Measurements from ENCODE around the gene ERBB2.

DNA sequence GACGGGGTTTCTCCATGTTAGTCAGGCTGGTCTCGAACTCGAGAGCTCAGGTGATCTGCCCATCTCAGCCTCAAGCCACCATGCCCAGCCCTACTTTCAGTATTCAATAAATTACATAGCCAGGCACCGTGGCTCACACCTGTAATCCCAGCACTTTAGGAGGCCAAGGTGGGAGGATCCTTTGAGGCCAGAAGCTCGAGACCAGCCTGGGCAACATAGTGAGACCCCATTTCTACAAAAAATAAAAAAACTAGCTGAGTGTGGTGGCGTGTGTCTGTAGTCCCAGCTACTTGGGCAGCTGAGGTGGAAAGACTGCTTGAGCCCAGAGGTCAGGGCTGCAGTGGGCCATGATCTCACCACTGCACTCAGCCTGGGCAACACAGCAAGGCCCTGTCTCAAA is 22.2 kb downstream of the ERBB2 start:
- no peak for TF ChIP-seq PRDM10 (CRISPR knock-in tag; IDR thresholded peaks at IDR 0.05; ENCODE audit: low read depth)
- no peak for TF ChIP-seq SAP130 (CRISPR knock-in tag; IDR thresholded peaks at IDR 0.05; ENCODE audit: low read depth)
- TF ChIP-seq ZNF232 (CRISPR knock-in tag; IDR thresholded peaks at IDR 0.05; ENCODE audit: borderline replicate concordance), result no peak
- TF ChIP-seq NFIC (IDR thresholded peaks at IDR 0.05; ENCODE audit: low read length), result no peak
- TF ChIP-seq, protein P1, sequence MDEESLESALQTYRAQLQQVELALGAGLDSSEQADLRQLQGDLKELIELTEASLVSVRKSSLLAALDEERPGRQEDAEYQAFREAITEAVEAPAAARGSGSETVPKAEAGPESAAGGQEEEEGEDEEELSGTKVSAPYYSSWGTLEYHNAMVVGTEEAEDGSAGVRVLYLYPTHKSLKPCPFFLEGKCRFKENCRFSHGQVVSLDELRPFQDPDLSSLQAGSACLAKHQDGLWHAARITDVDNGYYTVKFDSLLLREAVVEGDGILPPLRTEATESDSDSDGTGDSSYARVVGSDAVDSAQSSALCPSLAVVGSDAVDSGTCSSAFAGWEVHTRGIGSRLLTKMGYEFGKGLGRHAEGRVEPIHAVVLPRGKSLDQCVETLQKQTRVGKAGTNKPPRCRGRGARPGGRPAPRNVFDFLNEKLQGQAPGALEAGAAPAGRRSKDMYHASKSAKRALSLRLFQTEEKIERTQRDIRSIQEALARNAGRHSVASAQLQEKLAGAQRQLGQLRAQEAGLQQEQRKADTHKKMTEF (CRISPR knock-in tag; IDR thresholded peaks at IDR 0.05), result no peak
- TF ChIP-seq, protein P2, sequence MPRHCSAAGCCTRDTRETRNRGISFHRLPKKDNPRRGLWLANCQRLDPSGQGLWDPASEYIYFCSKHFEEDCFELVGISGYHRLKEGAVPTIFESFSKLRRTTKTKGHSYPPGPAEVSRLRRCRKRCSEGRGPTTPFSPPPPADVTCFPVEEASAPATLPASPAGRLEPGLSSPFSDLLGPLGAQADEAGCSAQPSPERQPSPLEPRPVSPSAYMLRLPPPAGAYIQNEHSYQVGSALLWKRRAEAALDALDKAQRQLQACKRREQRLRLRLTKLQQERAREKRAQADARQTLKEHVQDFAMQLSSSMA (CRISPR knock-in tag; IDR thresholded peaks at IDR 0.05), result no peak
- TF ChIP-seq CBX1 (IDR thresholded peaks at IDR 0.05; ENCODE audit: low read depth), result no peak
- TF ChIP-seq, protein P3, sequence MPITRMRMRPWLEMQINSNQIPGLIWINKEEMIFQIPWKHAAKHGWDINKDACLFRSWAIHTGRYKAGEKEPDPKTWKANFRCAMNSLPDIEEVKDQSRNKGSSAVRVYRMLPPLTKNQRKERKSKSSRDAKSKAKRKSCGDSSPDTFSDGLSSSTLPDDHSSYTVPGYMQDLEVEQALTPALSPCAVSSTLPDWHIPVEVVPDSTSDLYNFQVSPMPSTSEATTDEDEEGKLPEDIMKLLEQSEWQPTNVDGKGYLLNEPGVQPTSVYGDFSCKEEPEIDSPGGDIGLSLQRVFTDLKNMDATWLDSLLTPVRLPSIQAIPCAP (CRISPR knock-in tag; IDR thresholded peaks at IDR 0.05; ENCODE audit: low read depth), result no peak
- no peak for TF ChIP-seq ZFP37 (CRISPR knock-in tag; IDR thresholded peaks at IDR 0.05; ENCODE audit: borderline replicate concordance)
- TF ChIP-seq, protein P4, sequence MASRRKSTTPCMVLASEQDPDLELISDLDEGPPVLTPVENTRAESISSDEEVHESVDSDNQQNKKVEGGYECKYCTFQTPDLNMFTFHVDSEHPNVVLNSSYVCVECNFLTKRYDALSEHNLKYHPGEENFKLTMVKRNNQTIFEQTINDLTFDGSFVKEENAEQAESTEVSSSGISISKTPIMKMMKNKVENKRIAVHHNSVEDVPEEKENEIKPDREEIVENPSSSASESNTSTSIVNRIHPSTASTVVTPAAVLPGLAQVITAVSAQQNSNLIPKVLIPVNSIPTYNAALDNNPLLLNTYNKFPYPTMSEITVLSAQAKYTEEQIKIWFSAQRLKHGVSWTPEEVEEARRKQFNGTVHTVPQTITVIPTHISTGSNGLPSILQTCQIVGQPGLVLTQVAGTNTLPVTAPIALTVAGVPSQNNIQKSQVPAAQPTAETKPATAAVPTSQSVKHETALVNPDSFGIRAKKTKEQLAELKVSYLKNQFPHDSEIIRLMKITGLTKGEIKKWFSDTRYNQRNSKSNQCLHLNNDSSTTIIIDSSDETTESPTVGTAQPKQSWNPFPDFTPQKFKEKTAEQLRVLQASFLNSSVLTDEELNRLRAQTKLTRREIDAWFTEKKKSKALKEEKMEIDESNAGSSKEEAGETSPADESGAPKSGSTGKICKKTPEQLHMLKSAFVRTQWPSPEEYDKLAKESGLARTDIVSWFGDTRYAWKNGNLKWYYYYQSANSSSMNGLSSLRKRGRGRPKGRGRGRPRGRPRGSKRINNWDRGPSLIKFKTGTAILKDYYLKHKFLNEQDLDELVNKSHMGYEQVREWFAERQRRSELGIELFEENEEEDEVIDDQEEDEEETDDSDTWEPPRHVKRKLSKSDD (CRISPR knock-in tag; IDR thresholded peaks at IDR 0.05; ENCODE audit: low read depth), result no peak
- TF ChIP-seq PRDM15 (CRISPR knock-in tag; IDR thresholded peaks at IDR 0.05), result no peak
